ENCODE data around the gene PCDH12.

PCDH12 gene

GRCh38 chr5:141915881-141916336, 42.1 kb downstream of the PCDH12 start:
- no peak for DNase-seq (ENCODE audit: low read depth)
- H3K4me3 ChIP-seq (ENCODE audit: low read depth, low read length): no peak overlapping the region

DNA sequence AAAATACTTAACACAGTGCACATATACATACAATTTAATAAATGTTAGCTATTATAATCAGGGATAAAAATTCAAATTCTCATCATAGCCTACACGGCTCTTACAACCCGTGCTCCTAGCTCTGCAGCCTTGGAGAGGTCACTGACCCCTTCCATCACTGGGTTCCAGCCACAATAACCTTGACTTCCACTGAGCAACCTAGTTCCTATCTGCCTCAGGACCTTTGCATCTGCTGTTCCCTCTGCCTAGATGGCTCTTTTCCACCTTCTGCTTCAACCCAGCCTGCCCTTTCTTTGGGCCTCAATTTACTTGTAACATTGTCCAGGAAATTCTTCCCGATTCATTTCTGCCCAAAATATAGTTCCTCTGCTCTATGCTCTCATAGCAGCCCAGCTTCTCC, 43.2 kb downstream of the PCDH12 start:
- DNase-seq (ENCODE audit: low read depth): no peak

DNA sequence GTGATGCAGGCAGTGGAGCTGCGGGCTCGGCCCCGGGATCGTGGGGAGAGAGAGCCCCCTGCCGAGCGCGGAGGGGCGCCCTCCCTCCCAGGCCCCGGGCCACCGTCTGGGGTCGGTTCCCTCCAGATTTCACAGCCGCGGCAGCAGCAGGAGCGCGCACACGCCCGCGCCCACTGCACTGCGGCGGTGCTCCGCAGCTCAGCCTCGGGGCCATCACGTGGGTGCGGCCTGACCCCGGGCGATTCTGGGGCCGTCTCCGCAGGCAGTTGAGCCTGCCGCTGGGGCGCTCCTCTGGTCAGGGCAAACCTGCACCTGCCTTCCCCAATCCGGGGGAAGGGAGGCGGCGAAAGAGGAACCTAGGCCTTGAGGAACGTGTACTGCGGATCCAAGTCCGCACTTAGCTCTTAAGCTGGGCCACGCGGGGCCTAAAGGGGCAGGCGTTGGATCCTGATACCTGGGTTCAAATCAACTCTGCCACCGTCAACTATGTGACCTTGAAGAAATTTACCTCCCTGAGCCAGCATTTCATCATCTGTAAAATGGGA, 43.7 kb downstream of the PCDH12 start:
- peak overlapping the region; percentile 43 for H3K4me3 ChIP-seq (ENCODE audit: low read depth, low read length)
- DNase-seq (ENCODE audit: low read depth): no peak

More for the DNA sequence above, 43.2 kb downstream of the PCDH12 start:
- no peak overlapping the region for H3K4me3 ChIP-seq (ENCODE audit: low read depth, low read length)

DNA sequence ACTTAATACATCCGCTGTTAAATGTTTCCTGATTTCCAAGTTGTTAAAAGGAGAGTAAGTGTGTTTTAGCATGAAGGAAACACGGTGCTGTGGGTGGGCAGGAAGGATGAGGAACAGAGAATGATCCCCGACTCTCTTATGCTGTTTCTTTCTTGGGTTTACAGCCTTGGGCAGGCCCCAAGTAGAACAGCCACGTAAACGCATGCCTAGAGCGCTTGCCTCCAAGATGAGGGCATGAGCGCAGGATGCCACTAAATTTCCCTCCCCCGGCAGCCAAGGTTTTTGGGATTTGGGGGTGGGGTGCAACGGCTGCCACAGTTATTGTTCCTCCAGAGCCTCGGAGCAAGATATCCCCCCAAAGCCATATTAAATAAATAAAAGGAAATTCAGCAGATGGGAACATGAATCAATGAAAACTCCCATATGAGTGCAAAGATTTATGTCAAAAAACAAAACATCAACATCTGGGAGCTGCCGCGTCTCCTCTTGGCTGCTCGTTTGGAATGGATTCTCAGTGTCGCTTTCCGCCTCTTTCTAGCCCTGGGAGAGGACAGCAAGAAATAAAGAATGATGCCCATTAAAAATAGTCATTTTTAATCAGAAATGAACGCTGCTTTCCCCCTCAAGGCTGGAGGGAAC, 44.3 kb downstream of the PCDH12 start:
- DNase-seq (ENCODE audit: low read depth): no peak
- peak overlapping the region; percentile 43 for H3K4me3 ChIP-seq (ENCODE audit: low read depth, low read length)

GRCh38 chr5:141910271-141910673, 47.7 kb downstream of the PCDH12 start:
- DNase-seq (ENCODE audit: low read depth): no peak
- no peak overlapping the region for H3K4me3 ChIP-seq (ENCODE audit: low read depth, low read length)

GRCh38 chr5:141909212-141909611, 48.8 kb downstream of the PCDH12 start:
- H3K4me3 ChIP-seq (ENCODE audit: low read depth, low read length): no peak overlapping the region
- DNase-seq (ENCODE audit: low read depth): no peak

GRCh38 chr5:141908796-141909195, 49.2 kb downstream of the PCDH12 start:
- no peak for DNase-seq (ENCODE audit: low read depth)
- H3K4me3 ChIP-seq (ENCODE audit: low read depth, low read length): no peak overlapping the region

- DNase-seq (ENCODE audit: low read depth): no peak
- H3K4me3 ChIP-seq (ENCODE audit: low read depth, low read length): no peak overlapping the region
Observed at GRCh38 chr5:141906972-141907371, 51.0 kb downstream of the PCDH12 start.

GRCh38 chr5:141906517-141906916, 51.5 kb downstream of the PCDH12 start:
- no peak overlapping the region for H3K4me3 ChIP-seq (ENCODE audit: low read depth, low read length)
- no peak for DNase-seq (ENCODE audit: low read depth)

- H3K4me3 ChIP-seq (ENCODE audit: low read depth, low read length): no peak overlapping the region
- no peak for DNase-seq (ENCODE audit: low read depth)
Observed at GRCh38 chr5:141904551-141904950, 53.5 kb downstream of the PCDH12 start.

DNA sequence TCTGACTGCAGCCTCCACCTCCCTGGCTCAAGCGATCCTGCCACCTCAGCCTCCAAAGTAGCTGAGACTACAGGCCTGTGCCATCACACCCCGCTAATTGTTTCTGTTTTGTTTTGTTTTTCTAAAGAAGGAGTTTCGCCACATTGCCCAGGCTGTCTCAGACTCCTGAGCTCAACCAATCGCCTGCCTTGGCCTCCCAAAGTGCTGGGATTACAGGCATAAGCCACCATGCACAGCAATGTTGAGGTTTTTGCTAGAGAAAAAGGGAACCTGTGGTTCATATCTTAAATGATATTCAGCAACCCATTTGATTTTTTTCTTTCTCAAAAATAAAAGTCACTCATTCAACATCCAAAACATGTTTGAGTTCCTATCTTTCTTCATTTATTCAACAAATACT, 54.7 kb downstream of the PCDH12 start:
- no peak for DNase-seq (ENCODE audit: low read depth)
- H3K4me3 ChIP-seq (ENCODE audit: low read depth, low read length): no peak overlapping the region

GRCh38 chr5:141902015-141902814, 55.8 kb downstream of the PCDH12 start:
- H3K4me3 ChIP-seq (ENCODE audit: low read depth, low read length): no peak overlapping the region
- DNase-seq (ENCODE audit: low read depth): no peak

- H3K4me3 ChIP-seq (ENCODE audit: low read depth, low read length): no peak overlapping the region
- no peak for DNase-seq (ENCODE audit: low read depth)
Observed at GRCh38 chr5:141898448-141899049, 59.5 kb downstream of the PCDH12 start.

- DNase-seq (ENCODE audit: low read depth): no peak
- H3K4me3 ChIP-seq (ENCODE audit: low read depth, low read length): no peak overlapping the region
Observed at GRCh38 chr5:141897425-141897824, 60.6 kb downstream of the PCDH12 start.
